Bronchial epithelial cell (primary cell): ENCODE results near the gene ZNF534. TPM values are rescaled to one million over a fixed set of nuclear protein-coding genes. Genes with fewer than 3 reads are reported as not detected.

ENCODE experiments used
- DNase-seq: peaks from one replicate; pipeline ENCODE4 v3.0.0-alpha.2; 2010; ENCODE audit warnings: low read depth
- FAIRE-seq: peaks from 2 replicates; lab custom pipeline; 2011; peaks lifted over from hg19 to GRCh38; lab: Jason Lieb, UNC
- H3K27me3 ChIP-seq: 2 replicates; pipeline ENCODE4 v1.5.1; 2011; ENCODE audit warnings: low read length; ENCODE audit not compliant: control insufficient read depth, insufficient read depth
- H3K36me3 ChIP-seq: 2 replicates; pipeline ENCODE4 v1.5.1; 2011; ENCODE audit warnings: low read length; ENCODE audit not compliant: control insufficient read depth, insufficient read depth
- H3K4me3 ChIP-seq: 2 replicates; pipeline ENCODE4 v1.5.1; 2011; ENCODE audit warnings: mild to moderate bottlenecking, low read depth, low read length, control low read depth
- CTCF ChIP-seq: IDR thresholded peaks from 2 replicates; pipeline ENCODE4 v1.5.1; 2011; ENCODE audit warnings: mild to moderate bottlenecking, moderate library complexity, low read length, control low read depth, inconsistent platforms; ENCODE audit not compliant: insufficient read depth, severe bottlenecking
- total RNA-seq: library from RNA; depleted of rRNA; stranded (reverse); fragments of >200 nt; gene quantifications from 2 replicates; pipeline ENCODE4 v1.2.1, GENCODE V29; 2014

ZNF534 gene
- total RNA-seq, 1 donor from 2014 or later: not detected

- FAIRE-seq: no peak
- H3K27me3 ChIP-seq: no peaks in the 10 kb centered on the region
- H3K36me3 ChIP-seq: no peaks in the 10 kb centered on the region
- no peak for DNase-seq
- H3K4me3 ChIP-seq: no peak overlapping the region
- no peak for TF ChIP-seq CTCF
Observed at GRCh38 chr19:52415711-52416110, 13.2 kb upstream of the ZNF534 start.

- no peak for DNase-seq
Observed at GRCh38 chr19:52442179-52442578, 13.2 kb downstream of the ZNF534 start.

GRCh38 chr19:52444506-52444905 lies 15.6 kb downstream of the ZNF534 start:
- DNase-seq (no peak), FAIRE-seq (peak; percentile 68)
- no peak for TF ChIP-seq CTCF
- no peaks in the 10 kb centered on the region for H3K27me3 ChIP-seq
- H3K36me3 ChIP-seq: no peaks in the 10 kb centered on the region
- no peak overlapping the region for H3K4me3 ChIP-seq

More at GRCh38 chr19:52442179-52442578, 13.2 kb downstream of the ZNF534 start:
- no peak overlapping the region for H3K4me3 ChIP-seq
- TF ChIP-seq CTCF: no peak
- no peaks in the 10 kb centered on the region for H3K27me3 ChIP-seq
- H3K36me3 ChIP-seq: no peaks in the 10 kb centered on the region
- FAIRE-seq: no peak

GRCh38 chr19:52451241-52451640 lies 22.3 kb downstream of the ZNF534 start:
- Histone ChIP-seq H3K27me3 (no peaks in the 10 kb centered on the region), H3K4me3 (no peak overlapping the region), H3K36me3 (no peaks in the 10 kb centered on the region)
- no peak for FAIRE-seq
- no peak for TF ChIP-seq CTCF
- DNase-seq: no peak

GRCh38 chr19:52453324-52454094 lies 24.6 kb downstream of the ZNF534 start, which contains the start of gene ZNF578:
TSS of gene ZNF578 (plus strand) at chr19:52453553. CDS start at chr19:52501846, 48,293 bp downstream.
- Histone ChIP-seq H3K36me3 (peaks cover 1% of the 10 kb centered on the region), H3K4me3 (peak within 1 kb of the TSS; percentile 41), H3K27me3 (no peaks in the 10 kb centered on the region)
- DNase-seq (peak; percentile 65), FAIRE-seq (no peak)
- no peak for TF ChIP-seq CTCF
